GM10266 (cell line): ENCODE measurements around the gene YAF2.

Experiments used
- DNase-seq: peaks from one replicate; pipeline ENCODE4 v3.0.0; 2012; ENCODE audit errors: extremely low spot score
- TF ChIP-seq, protein P1 (sequence below): IDR thresholded peaks from 2 replicates; pipeline ENCODE4 v1.5.1; 2012; ENCODE audit warnings: mild to moderate bottlenecking, low read depth; ENCODE audit not compliant: control insufficient read depth, insufficient read depth; ENCODE audit errors: missing control alignments

The YAF2 gene

GRCh38 chr12:42281844-42282243, 43.8 kb upstream of the YAF2 start:
- TF ChIP-seq, protein P1, sequence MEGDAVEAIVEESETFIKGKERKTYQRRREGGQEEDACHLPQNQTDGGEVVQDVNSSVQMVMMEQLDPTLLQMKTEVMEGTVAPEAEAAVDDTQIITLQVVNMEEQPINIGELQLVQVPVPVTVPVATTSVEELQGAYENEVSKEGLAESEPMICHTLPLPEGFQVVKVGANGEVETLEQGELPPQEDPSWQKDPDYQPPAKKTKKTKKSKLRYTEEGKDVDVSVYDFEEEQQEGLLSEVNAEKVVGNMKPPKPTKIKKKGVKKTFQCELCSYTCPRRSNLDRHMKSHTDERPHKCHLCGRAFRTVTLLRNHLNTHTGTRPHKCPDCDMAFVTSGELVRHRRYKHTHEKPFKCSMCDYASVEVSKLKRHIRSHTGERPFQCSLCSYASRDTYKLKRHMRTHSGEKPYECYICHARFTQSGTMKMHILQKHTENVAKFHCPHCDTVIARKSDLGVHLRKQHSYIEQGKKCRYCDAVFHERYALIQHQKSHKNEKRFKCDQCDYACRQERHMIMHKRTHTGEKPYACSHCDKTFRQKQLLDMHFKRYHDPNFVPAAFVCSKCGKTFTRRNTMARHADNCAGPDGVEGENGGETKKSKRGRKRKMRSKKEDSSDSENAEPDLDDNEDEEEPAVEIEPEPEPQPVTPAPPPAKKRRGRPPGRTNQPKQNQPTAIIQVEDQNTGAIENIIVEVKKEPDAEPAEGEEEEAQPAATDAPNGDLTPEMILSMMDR: no peak
- no peak for DNase-seq

GRCh38 chr12:42281278-42281677, 43.2 kb upstream of the YAF2 start:
- DNase-seq: no peak
- TF ChIP-seq, protein P1: no peak

GRCh38 chr12:42278128-42278510, 40.1 kb upstream of the YAF2 start:
- no peak for DNase-seq
- TF ChIP-seq, protein P1: no peak

DNA sequence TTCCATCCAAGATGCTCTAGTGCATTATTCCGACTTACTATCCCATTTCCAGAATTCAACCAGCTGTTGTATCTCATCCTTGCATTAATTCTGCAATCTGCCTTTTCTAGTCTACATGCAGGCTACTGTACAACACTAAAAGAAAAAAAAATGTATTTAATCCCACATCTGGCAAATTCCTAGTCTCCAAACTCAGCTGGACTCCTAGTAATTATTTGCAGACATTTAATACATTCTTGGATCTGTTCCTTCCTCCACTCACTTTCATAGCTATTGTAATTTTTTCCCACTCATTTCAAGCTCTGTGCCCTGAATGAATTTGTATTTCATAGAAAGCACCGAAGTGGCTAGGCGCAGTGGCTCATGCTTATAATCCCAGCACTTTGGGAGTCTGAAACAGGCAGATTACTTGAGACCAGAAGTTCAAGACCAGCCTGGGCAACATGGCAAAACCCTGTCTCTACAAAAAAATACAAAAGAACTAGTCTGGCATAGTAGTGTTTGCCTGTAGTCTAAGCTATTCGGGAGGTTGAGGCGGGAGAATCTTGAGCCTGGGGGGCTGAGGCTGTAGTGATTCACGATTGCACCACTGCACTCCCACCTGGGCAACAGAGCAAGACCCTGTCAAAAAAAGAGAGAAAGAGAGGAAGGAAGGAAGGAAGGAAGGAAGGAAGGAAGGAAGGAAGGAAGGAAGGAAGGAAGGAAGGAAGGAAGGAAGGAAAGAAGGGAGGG, 39.5 kb upstream of the YAF2 start:
- no peak for DNase-seq
- TF ChIP-seq, protein P1: no peak

DNA sequence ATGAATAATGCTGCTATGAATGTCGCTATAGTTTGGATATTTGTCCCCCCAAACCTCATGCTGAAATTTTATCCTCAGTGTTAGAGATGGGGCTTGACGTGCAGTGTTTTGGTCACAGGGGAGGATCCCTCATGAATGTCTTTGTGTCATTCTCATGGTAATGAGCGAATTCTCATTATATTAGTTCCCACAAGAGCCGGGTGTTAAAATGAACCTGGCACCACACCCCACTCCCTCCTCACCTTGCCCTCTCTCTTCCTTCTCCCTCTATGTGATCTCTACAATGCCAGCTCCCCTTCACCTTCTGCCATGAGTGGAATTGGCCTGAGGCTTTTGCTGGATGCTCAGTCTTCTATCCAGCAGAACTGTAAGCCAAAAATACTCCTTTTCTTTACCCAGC, 37.5 kb upstream of the YAF2 start:
- no peak for DNase-seq
- TF ChIP-seq, protein P1: no peak

DNA sequence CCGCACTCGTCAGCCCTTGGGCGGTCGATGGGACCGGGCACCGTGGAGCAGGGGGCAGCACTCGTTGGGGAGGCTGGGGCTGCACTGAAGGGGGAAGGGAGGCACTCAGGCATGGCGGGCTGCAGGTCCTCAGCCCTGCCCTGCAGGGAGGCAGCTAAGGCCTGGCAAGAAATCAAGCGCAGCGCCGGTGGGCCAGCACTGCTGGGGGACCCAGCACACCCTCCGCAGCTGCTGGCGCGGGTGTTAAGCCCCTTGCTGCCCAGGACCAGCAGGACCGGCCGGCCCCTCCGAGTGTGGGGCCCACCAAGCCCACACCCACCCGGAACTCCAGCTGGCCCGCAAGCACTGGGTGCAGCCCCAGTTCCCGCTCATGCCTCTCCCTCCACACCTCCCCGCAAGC, 35.7 kb upstream of the YAF2 start:
- TF ChIP-seq, protein P1: no peak
- DNase-seq: no peak

- no peak for DNase-seq
- TF ChIP-seq, protein P1: no peak
Observed at GRCh38 chr12:42270596-42270995, 32.5 kb upstream of the YAF2 start.
